MM.1S (cell line): ENCODE results near the gene NDUFB10.

ENCODE experiments used
- EZH2 ChIP-seq: fragments of 300-600 bp; sonication (generic); optimal IDR thresholded peaks from 2 replicates; pipeline ENCODE3; 2017; ENCODE audit warnings: low read depth, mild to moderate bottlenecking, antibody characterized with exemption, low read length, mixed read lengths
- TF ChIP-seq, protein P1 (sequence below): fragments of 300-600 bp; sonication (generic); IDR thresholded peaks from 2 replicates; pipeline ENCODE4 v1.5.1; 2016; ENCODE audit warnings: antibody characterized with exemption, low read length, mixed read lengths

GRCh38 chr16:1960665-1961630 lies 1.6 kb downstream of the NDUFB10 start:
- TF ChIP-seq, protein P1, sequence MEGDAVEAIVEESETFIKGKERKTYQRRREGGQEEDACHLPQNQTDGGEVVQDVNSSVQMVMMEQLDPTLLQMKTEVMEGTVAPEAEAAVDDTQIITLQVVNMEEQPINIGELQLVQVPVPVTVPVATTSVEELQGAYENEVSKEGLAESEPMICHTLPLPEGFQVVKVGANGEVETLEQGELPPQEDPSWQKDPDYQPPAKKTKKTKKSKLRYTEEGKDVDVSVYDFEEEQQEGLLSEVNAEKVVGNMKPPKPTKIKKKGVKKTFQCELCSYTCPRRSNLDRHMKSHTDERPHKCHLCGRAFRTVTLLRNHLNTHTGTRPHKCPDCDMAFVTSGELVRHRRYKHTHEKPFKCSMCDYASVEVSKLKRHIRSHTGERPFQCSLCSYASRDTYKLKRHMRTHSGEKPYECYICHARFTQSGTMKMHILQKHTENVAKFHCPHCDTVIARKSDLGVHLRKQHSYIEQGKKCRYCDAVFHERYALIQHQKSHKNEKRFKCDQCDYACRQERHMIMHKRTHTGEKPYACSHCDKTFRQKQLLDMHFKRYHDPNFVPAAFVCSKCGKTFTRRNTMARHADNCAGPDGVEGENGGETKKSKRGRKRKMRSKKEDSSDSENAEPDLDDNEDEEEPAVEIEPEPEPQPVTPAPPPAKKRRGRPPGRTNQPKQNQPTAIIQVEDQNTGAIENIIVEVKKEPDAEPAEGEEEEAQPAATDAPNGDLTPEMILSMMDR = no peak
- TF ChIP-seq EZH2 = no peak
